WTC11 (cell line): ENCODE data around the gene FMNL2. TPM values are rescaled to one million over a fixed set of nuclear protein-coding genes. Genes with fewer than 3 reads are reported as not detected.

Experiments
- ATAC-seq: fragments of 200-7000 bp; cut with Tn5 transposase; 2 replicates; pipeline ENCODE4 v1.10.0; 2021; ENCODE audit warnings: mild to moderate bottlenecking, moderate library complexity
- CTCF ChIA-PET: fragments of 300-600 bp; sonication (Branson Sonifier 250); formaldehyde crosslinking; loops from one replicate; lab custom pipeline; 2021; ENCODE audit warnings: antibody characterized with exemption; lab: Charles Lee
- POLR2A ChIA-PET: fragments of 350-600 bp; sonication (Branson Sonifier 250); formaldehyde crosslinking; loops from one replicate; lab custom pipeline; 2021; ENCODE audit warnings: antibody characterized with exemption; lab: Charles Lee
- DNase-seq: peaks from one replicate; pipeline ENCODE4 v3.0.0; 2021; ENCODE audit warnings: low spot score
- H3K27ac Mint-ChIP-seq: 2 replicates; pipeline ENCODE4 v1.8.0; 2021; ENCODE audit warnings: mixed read lengths
- H3K27me3 Mint-ChIP-seq: 2 replicates; pipeline ENCODE4 v1.8.0; 2021; ENCODE audit warnings: low read depth, mild to moderate bottlenecking, moderate library complexity, mixed read lengths
- H3K36me3 Mint-ChIP-seq: 2 replicates; pipeline ENCODE4 v1.8.0; 2021; ENCODE audit warnings: mixed read lengths
- H3K4me1 Mint-ChIP-seq: 2 replicates; pipeline ENCODE4 v1.8.0; 2022; ENCODE audit warnings: mixed read lengths
- H3K4me3 Mint-ChIP-seq: 2 replicates; pipeline ENCODE4 v1.8.0; 2021; ENCODE audit warnings: mild to moderate bottlenecking, moderate library complexity, mixed read lengths
- H3K9me3 Mint-ChIP-seq: 2 replicates; pipeline ENCODE4 v1.8.0; 2021; ENCODE audit warnings: mixed read lengths
- ELF4 ChIP-seq: sonication (generic); formaldehyde crosslinking; IDR thresholded peaks from 2 replicates; pipeline ENCODE4 v1.8.1; 2022; ENCODE audit warnings: low read depth, mild to moderate bottlenecking, moderate library complexity, missing genetic modification reagents
- EMX1 ChIP-seq: fragments of 250-450 bp; sonication (Bioruptor Pico); IDR thresholded peaks from 2 replicates; pipeline ENCODE4 v1.8.0; 2021; ENCODE audit warnings: mild to moderate bottlenecking
- FOXK1 ChIP-seq: sonication (generic); formaldehyde crosslinking; IDR thresholded peaks from 2 replicates; pipeline ENCODE4 v1.8.0; 2022; ENCODE audit warnings: mild to moderate bottlenecking, moderate library complexity, missing genetic modification reagents
- FOXP1 ChIP-seq: sonication (generic); formaldehyde crosslinking; IDR thresholded peaks from 2 replicates; pipeline ENCODE4 v1.8.0; 2022; ENCODE audit warnings: missing genetic modification reagents, mild to moderate bottlenecking, moderate library complexity, borderline replicate concordance
- GRHL2 ChIP-seq: fragments of 250-450 bp; sonication (Bioruptor Pico); IDR thresholded peaks from 2 replicates; pipeline ENCODE4 v1.8.0; 2022; ENCODE audit warnings: mild to moderate bottlenecking, moderate library complexity; ENCODE audit not compliant: insufficient replicate concordance, severe bottlenecking
- GTF2I ChIP-seq: fragments of 250-450 bp; sonication (Bioruptor Pico); conservative IDR thresholded peaks from 2 replicates; pipeline ENCODE4 v1.4.0; 2021; ENCODE audit warnings: mild to moderate bottlenecking
- MXD4 ChIP-seq: fragments of 250-450 bp; sonication (Bioruptor Pico); IDR thresholded peaks from 2 replicates; pipeline ENCODE4 v1.8.0; 2021; ENCODE audit warnings: mild to moderate bottlenecking, moderate library complexity, borderline replicate concordance
- MYBL2 ChIP-seq: sonication (generic); formaldehyde crosslinking; IDR thresholded peaks from 2 replicates; pipeline ENCODE4 v1.8.1; 2023; ENCODE audit warnings: mild to moderate bottlenecking, moderate library complexity, missing genetic modification reagents
- NR3C1 ChIP-seq: sonication (generic); formaldehyde crosslinking; conservative IDR thresholded peaks from 2 replicates; pipeline ENCODE4 v1.8.1; 2023; ENCODE audit warnings: low read depth, mild to moderate bottlenecking, missing genetic modification reagents
- SMAD3 ChIP-seq: sonication (generic); formaldehyde crosslinking; IDR thresholded peaks from 2 replicates; pipeline ENCODE4 v1.8.0; 2022; ENCODE audit warnings: missing genetic modification reagents, mild to moderate bottlenecking, borderline replicate concordance
- SOX15 ChIP-seq: fragments of 250-450 bp; sonication (Bioruptor Pico); IDR thresholded peaks from 2 replicates; pipeline ENCODE4 v1.9.0; 2021; ENCODE audit warnings: mild to moderate bottlenecking
- SP1 ChIP-seq: sonication (generic); formaldehyde crosslinking; conservative IDR thresholded peaks from 2 replicates; pipeline ENCODE4 v1.8.1; 2022; ENCODE audit warnings: missing genetic modification reagents
- TCF7 ChIP-seq: sonication (generic); formaldehyde crosslinking; IDR thresholded peaks from 2 replicates; pipeline ENCODE4 v1.8.0; 2022; ENCODE audit warnings: mild to moderate bottlenecking, low read depth, missing genetic modification reagents, moderate library complexity
- TEAD4 ChIP-seq: sonication (generic); formaldehyde crosslinking; IDR thresholded peaks from 2 replicates; pipeline ENCODE4 v1.8.0; 2022; ENCODE audit warnings: mild to moderate bottlenecking, missing genetic modification reagents
- ZNF263 ChIP-seq: sonication (generic); formaldehyde crosslinking; IDR thresholded peaks from 2 replicates; pipeline ENCODE4 v1.8.1; 2022; ENCODE audit warnings: low read depth, mild to moderate bottlenecking, moderate library complexity, missing genetic modification reagents
- total RNA-seq: library from RNA; stranded (reverse); gene quantifications from 3 replicates; pipeline ENCODE4 v1.2.3, GENCODE V29; 2021
- TF ChIP-seq, protein P1 (sequence below): sonication (generic); formaldehyde crosslinking; IDR thresholded peaks from 2 replicates; pipeline ENCODE4 v1.8.1; 2022; ENCODE audit warnings: mild to moderate bottlenecking, missing genetic modification reagents, moderate library complexity, borderline replicate concordance
- TF ChIP-seq, protein P2 (sequence below): sonication (generic); formaldehyde crosslinking; IDR thresholded peaks from 2 replicates; pipeline ENCODE4 v1.8.1; 2022; ENCODE audit warnings: low read depth, missing genetic modification reagents, borderline replicate concordance
- TF ChIP-seq, protein P3 (sequence below): sonication (generic); formaldehyde crosslinking; IDR thresholded peaks from 2 replicates; pipeline ENCODE4 v1.8.0; 2023; ENCODE audit warnings: mild to moderate bottlenecking, missing genetic modification reagents
- TF ChIP-seq, protein P4 (sequence below): sonication (generic); formaldehyde crosslinking; IDR thresholded peaks from 2 replicates; pipeline ENCODE4 v1.8.1; 2023; ENCODE audit warnings: mild to moderate bottlenecking, missing genetic modification reagents
- TF ChIP-seq, protein P5 (sequence below): sonication (generic); formaldehyde crosslinking; IDR thresholded peaks from 2 replicates; pipeline ENCODE4 v1.8.1; 2023; ENCODE audit warnings: mild to moderate bottlenecking, missing genetic modification reagents
- TF ChIP-seq, protein P6 (sequence below): fragments of 250-450 bp; sonication (Bioruptor Pico); IDR thresholded peaks from 2 replicates; pipeline ENCODE4 v1.9.0; 2021; ENCODE audit warnings: mild to moderate bottlenecking
- TF ChIP-seq, protein P7 (sequence below): sonication (generic); formaldehyde crosslinking; IDR thresholded peaks from 2 replicates; pipeline ENCODE4 v1.8.0; 2022; ENCODE audit warnings: mild to moderate bottlenecking, missing genetic modification reagents

The FMNL2 gene
- total RNA-seq, 1 experiment from 2014 or later = 43.0 TPM

DNA sequence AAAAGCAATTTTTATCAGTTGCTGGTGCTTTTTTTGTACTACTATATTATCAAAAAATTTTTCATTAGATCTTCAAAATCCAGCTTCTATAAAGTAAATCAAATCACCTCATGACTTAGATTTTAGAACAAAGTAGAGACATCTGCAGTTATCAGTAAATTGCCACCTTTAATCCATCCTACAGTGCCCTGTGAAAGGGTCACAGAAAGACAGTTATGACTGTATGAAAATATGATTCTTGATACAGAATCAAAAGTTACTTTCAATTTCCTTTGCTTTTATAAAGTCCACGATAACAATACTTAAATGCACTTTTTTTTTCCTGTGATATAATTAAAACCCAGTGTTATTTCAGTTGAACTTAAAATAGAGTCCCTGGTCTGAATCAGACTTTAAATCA is 320.9 kb downstream of the FMNL2 start:
- ATAC-seq = no peak
- 0 out of 2 replicates have a peak, but pooled peaks cover 3% of the 10 kb centered on the region for H3K4me1 Mint-ChIP-seq
- no peaks in the 10 kb centered on the region for H3K9me3 Mint-ChIP-seq
- no peak overlapping the region for H3K4me3 Mint-ChIP-seq
- TF ChIP-seq, protein P1, sequence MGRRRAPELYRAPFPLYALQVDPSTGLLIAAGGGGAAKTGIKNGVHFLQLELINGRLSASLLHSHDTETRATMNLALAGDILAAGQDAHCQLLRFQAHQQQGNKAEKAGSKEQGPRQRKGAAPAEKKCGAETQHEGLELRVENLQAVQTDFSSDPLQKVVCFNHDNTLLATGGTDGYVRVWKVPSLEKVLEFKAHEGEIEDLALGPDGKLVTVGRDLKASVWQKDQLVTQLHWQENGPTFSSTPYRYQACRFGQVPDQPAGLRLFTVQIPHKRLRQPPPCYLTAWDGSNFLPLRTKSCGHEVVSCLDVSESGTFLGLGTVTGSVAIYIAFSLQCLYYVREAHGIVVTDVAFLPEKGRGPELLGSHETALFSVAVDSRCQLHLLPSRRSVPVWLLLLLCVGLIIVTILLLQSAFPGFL (CRISPR knock-in tag) = no peak
- TF ChIP-seq TCF7 = no peak
- TF ChIP-seq, protein P2, sequence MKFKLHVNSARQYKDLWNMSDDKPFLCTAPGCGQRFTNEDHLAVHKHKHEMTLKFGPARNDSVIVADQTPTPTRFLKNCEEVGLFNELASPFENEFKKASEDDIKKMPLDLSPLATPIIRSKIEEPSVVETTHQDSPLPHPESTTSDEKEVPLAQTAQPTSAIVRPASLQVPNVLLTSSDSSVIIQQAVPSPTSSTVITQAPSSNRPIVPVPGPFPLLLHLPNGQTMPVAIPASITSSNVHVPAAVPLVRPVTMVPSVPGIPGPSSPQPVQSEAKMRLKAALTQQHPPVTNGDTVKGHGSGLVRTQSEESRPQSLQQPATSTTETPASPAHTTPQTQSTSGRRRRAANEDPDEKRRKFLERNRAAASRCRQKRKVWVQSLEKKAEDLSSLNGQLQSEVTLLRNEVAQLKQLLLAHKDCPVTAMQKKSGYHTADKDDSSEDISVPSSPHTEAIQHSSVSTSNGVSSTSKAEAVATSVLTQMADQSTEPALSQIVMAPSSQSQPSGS (CRISPR knock-in tag) = no peak
- TF ChIP-seq FOXK1 (CRISPR knock-in tag) = no peak
- TF ChIP-seq SMAD3 = no peak
- TF ChIP-seq TEAD4 (CRISPR knock-in tag) = no peak
- TF ChIP-seq, protein P3, sequence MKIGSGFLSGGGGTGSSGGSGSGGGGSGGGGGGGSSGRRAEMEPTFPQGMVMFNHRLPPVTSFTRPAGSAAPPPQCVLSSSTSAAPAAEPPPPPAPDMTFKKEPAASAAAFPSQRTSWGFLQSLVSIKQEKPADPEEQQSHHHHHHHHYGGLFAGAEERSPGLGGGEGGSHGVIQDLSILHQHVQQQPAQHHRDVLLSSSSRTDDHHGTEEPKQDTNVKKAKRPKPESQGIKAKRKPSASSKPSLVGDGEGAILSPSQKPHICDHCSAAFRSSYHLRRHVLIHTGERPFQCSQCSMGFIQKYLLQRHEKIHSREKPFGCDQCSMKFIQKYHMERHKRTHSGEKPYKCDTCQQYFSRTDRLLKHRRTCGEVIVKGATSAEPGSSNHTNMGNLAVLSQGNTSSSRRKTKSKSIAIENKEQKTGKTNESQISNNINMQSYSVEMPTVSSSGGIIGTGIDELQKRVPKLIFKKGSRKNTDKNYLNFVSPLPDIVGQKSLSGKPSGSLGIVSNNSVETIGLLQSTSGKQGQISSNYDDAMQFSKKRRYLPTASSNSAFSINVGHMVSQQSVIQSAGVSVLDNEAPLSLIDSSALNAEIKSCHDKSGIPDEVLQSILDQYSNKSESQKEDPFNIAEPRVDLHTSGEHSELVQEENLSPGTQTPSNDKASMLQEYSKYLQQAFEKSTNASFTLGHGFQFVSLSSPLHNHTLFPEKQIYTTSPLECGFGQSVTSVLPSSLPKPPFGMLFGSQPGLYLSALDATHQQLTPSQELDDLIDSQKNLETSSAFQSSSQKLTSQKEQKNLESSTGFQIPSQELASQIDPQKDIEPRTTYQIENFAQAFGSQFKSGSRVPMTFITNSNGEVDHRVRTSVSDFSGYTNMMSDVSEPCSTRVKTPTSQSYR (CRISPR knock-in tag) = no peak
- no peak for TF ChIP-seq MYBL2 (CRISPR knock-in tag)
- TF ChIP-seq, protein P4, sequence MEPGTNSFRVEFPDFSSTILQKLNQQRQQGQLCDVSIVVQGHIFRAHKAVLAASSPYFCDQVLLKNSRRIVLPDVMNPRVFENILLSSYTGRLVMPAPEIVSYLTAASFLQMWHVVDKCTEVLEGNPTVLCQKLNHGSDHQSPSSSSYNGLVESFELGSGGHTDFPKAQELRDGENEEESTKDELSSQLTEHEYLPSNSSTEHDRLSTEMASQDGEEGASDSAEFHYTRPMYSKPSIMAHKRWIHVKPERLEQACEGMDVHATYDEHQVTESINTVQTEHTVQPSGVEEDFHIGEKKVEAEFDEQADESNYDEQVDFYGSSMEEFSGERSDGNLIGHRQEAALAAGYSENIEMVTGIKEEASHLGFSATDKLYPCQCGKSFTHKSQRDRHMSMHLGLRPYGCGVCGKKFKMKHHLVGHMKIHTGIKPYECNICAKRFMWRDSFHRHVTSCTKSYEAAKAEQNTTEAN (CRISPR knock-in tag) = no peak
- no peak overlapping the region for H3K27ac Mint-ChIP-seq
- DNase-seq = no peak
- H3K27me3 Mint-ChIP-seq = no peaks in the 10 kb centered on the region
- ChIA-PET CTCF (no interaction called here), POLR2A (no interaction called here)
- peaks cover 61% of the 10 kb centered on the region for H3K36me3 Mint-ChIP-seq

DNA sequence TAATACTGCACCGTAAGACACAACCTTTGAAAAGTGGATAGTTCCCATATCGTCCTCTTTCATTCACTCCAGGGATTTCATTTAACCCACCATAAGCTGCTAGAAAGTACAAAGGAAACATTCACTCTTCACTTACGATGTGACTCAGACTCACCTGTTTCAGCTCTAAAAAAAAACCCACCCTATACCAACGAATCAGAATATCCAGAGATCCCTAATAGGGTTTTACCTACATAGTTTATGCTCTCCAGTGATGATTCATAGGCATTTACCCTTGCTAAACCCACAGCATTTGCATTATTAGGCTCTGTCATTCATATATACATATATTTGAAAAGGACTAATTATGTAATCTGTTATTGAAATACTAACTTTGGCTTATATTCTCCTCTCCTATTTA is 322.1 kb downstream of the FMNL2 start:
- Mint-ChIP-seq H3K27ac (no peak overlapping the region), H3K36me3 (peaks cover 68% of the 10 kb centered on the region), H3K9me3 (no peaks in the 10 kb centered on the region), H3K4me1 (0 out of 2 replicates have a peak, but pooled peaks cover under 1% of the 10 kb centered on the region), H3K4me3 (no peak overlapping the region), H3K27me3 (no peaks in the 10 kb centered on the region)
- CTCF ChIA-PET = no interaction called here
- DNase-seq (no peak), ATAC-seq (no peak)
- TF ChIP-seq, protein P5, sequence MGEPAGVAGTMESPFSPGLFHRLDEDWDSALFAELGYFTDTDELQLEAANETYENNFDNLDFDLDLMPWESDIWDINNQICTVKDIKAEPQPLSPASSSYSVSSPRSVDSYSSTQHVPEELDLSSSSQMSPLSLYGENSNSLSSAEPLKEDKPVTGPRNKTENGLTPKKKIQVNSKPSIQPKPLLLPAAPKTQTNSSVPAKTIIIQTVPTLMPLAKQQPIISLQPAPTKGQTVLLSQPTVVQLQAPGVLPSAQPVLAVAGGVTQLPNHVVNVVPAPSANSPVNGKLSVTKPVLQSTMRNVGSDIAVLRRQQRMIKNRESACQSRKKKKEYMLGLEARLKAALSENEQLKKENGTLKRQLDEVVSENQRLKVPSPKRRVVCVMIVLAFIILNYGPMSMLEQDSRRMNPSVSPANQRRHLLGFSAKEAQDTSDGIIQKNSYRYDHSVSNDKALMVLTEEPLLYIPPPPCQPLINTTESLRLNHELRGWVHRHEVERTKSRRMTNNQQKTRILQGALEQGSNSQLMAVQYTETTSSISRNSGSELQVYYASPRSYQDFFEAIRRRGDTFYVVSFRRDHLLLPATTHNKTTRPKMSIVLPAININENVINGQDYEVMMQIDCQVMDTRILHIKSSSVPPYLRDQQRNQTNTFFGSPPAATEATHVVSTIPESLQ (CRISPR knock-in tag) = no peak
- TF ChIP-seq GRHL2 (no peak), ELF4 (CRISPR knock-in tag) (no peak), SOX15 (CRISPR knock-in tag) (no peak), GTF2I (CRISPR knock-in tag) (no peak), ZNF263 (CRISPR knock-in tag) (no peak), MXD4 (CRISPR knock-in tag) (no peak), NR3C1 (CRISPR knock-in tag) (no peak), EMX1 (CRISPR knock-in tag) (no peak), SP1 (CRISPR knock-in tag) (no peak), FOXP1 (CRISPR knock-in tag) (no peak)
- TF ChIP-seq, protein P2 (CRISPR knock-in tag) = no peak
- TF ChIP-seq, protein P6, sequence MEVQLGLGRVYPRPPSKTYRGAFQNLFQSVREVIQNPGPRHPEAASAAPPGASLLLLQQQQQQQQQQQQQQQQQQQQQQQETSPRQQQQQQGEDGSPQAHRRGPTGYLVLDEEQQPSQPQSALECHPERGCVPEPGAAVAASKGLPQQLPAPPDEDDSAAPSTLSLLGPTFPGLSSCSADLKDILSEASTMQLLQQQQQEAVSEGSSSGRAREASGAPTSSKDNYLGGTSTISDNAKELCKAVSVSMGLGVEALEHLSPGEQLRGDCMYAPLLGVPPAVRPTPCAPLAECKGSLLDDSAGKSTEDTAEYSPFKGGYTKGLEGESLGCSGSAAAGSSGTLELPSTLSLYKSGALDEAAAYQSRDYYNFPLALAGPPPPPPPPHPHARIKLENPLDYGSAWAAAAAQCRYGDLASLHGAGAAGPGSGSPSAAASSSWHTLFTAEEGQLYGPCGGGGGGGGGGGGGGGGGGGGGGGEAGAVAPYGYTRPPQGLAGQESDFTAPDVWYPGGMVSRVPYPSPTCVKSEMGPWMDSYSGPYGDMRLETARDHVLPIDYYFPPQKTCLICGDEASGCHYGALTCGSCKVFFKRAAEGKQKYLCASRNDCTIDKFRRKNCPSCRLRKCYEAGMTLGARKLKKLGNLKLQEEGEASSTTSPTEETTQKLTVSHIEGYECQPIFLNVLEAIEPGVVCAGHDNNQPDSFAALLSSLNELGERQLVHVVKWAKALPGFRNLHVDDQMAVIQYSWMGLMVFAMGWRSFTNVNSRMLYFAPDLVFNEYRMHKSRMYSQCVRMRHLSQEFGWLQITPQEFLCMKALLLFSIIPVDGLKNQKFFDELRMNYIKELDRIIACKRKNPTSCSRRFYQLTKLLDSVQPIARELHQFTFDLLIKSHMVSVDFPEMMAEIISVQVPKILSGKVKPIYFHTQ = no peak
- TF ChIP-seq, protein P7, sequence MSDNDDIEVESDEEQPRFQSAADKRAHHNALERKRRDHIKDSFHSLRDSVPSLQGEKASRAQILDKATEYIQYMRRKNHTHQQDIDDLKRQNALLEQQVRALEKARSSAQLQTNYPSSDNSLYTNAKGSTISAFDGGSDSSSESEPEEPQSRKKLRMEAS (CRISPR knock-in tag) = no peak
- POLR2A ChIA-PET = no interaction called here
